Hematopoietic multipotent progenitor cell treated with erythropoietin and hydrocortisone succinate and interleukin-3 and kit ligand, for 17 days (in vitro differentiated cells): Measurements from ENCODE around the gene C19orf25.
A peak's percentile ranks its signal among the peaks of the same experiment; 100 is the strongest.
"Not testable (repeated sequence)": the region's sequence is repeated elsewhere in the genome, so short reads cannot be mapped to it uniquely, and the experiment has no call there.

ENCODE experiments used
- DNase-seq: peaks from one replicate; pipeline ENCODE4 v3.0.0-alpha.2; 2015; ENCODE audit warnings: low spot score

C19orf25 gene

DNA sequence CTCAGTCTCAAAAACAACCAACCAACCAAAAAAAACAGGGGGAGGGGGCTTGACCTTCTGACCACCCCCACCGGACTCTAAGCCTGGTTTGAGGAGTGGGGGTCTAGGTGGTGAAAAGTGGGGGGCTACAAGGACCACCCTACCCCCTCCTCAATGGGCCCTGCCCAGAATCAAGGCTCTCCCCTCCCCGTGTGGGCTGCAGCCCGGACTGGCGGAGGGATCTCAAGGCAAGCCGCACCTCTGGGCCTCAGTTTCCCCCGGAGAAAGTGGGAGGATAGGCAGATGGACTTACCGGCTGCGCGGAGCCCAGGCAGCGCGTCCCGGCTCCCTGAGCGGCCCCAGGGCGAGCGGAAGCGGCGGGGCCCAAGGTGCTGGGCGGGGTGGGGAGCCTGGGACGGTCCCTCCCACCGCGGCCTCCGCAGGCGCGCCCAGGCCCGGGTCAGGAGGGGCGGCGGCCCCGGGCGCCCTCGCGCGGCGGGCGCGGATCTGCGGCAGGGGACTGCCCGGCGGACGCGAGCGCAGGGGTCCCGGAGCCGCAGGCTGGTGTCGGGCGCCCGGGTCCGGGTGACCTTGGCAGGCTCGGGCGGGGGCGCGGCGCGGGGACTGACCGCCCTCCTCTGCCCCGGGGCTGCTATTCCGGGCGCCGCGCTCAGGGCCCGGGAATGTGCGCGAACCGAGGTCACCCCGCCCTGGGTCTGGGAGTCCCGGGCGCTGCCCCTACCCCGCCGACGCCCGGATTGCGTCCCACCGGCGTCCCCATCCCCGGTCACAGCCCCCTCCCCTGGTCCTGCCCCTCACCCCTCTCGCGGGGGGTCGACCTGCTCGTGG, 33.9 kb upstream of the C19orf25 start, which contains the start of gene ADAMTSL5:
Gene ADAMTSL5, minus strand, starts transcription at position 349 of the 828 bp plus-strand sequence. CDS start 2,076 bp downstream, outside the sequence.
- DNase-seq = peak; percentile 8

DNA sequence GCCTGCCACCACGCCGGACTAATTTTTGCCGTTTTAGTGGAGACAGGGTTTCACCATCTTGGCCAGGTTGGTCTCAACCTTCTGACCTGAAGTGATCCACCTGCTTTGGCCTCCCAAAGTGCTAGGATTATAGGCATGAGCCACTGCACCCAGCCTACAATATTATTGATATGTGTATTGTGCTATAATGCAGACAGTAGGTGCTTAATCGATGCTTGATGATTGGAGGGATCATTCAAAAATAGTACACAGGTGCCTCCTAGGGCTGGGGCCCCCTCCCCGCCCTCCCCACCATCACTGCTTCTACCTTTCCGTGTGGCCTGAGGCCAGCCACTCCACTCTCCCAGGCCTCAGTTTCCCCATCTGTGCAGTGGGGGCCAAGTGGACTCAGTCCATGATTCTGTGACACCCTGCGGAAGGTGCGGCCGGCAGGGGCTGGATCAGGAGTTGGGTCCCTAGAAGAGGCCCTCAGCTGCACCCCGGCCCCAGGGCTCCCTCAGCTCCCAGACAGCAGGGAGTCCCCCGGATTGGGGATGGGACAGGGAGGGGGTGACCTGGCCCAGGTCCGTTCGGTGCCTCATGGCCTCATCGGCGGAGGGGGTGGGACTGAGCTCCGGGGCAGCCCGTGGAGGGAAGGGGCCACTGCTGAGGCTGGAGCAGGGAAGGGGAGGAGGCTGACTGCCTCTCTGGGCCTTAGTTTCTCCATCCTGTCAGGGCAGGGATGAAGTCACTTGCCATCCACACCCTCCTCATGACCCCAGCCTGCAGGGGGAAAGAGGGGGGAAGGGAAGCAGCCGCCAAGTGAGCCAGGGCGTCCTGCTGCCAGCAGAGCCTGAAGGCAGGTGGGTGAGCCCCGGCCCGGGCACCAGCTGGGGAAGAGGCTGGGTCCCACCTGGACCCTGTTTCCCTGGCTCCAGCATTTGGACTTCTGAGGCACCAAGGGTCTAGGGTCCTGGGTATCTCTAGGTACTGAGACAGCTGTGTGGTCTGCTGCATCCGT, 32.6 kb upstream of the C19orf25 start:
- DNase-seq = no peak

DNA sequence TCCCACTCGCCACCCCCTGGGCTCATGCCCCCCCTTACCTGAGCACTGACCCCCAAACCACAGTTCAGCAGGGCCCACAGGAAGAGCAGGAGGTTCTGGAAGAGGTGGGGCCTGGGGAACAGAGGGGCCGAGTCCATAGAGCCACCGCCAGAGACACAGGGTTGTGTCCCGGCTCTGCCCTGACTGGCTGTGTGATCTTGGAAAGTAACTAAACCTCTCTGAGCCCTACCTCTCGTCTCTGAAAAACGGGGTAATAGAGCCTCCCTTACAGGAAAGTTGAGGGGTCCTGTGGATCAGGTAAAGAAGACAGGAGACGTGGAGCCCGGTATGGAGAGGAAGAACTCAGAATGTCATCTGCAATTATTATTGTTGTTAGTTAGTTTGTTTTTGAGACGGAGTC, 31.8 kb upstream of the C19orf25 start:
- DNase-seq = no peak

DNA sequence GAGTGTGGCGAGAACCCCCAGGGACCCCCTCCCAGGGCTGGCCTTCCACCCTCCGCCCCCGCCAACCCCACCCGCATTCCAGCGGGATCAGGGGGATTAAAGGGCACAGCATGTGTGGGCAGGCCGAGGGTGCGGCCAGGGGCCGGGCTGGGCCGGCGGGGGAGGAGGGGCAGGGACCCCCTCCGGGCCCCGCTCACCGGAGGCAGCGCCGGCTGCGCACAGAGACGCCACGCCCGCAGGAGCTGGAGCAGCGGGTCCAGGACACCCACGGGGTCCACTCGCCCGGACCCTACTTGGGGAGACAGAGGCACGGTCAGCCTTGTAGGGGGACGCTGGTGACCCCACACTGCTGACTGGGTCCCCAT, 31.4 kb upstream of the C19orf25 start:
- DNase-seq = no peak

DNA sequence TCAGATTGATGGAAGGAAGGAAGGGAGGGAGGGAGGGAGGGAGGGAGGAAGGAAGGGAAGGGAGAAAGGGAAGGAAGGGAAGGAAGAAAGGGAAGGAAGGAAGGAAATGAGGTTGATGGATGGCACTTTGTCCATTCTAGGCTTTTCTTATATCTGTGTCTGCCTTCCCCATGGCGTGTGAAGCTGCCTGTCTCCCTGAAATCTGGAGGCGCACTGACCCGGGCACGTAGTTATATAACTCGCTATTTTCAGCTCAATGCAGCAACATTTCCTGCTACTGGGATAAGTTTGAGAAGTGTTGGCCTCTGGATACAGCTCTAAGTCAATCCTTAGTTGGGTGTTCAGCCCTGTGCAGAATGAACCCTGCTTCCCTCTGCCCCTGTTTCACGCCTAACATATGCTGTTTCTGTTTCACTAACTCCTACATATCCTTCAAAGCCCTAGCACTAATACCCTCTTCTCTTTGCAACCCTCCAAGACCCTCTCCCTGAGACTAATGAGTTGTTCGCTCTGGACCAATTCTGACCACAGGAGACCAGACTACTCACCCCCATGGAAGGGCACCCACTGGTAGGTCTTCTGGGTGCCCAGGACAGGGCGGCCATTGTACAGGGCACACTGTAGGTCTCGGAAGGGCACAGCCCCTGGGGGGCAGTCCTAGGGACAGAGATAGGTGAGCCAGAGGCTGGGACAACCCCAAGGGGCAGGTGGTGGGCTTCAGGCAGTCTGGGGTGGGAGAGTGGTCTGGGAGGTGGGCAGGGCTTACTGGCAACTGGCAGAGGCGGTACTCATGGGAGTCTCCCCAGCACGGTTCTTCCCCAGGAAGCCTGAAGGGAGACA, 30.8 kb upstream of the C19orf25 start:
- no peak for DNase-seq

DNA sequence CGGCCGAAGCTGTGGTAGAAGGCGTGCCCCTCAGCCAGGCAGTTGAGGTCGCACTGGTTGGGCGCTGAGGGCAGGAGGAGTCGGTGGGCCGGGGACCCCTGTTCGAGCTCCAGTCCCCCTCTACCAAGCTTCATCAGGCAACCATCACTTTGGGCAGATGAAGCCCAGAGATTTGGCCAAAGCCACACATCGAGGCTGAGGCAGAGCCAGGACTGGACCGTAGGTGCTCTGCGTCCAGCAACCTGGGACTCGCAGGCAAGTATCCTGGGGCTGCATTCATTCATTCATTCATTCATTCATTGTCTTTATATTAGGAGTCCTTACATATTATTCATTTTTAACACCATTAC, 29.5 kb upstream of the C19orf25 start:
- DNase-seq = no peak

DNA sequence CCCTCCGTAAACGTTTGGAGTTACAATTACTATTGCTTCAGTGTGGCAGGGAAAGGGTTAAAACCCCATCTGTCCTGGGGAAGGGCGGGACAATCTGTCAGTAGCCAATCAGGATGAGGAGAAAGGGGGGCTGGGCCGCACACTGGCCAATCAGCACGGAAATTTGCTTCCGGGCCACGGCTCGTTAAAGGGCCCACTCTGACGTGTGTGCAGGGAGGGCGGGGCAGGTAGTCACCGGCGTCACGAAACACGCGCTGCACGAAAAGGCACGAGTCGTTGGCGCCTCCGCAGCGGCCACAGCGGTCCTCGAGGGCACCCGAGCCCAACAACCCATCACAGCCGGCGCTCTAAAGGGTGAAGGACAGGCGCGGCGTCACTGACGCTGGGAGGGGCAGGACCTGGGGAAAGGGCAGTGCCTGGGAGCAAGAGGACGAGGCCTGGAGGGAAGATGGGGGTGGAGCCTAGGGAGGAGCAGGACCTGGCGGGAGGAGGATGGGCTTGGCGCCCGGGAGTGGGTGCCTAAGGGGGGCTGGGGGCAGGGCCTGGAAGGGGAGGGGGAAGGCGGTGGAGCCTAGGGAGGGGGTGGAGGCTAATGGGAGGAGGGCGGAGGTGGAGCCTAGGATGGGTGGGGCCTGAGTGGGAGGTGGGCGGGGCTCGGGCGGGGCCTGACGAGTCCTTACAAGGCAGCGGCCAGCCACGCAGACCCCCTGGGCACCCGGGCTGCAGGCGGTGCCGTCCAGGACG, 28.9 kb upstream of the C19orf25 start:
- peak; percentile 85 for DNase-seq

DNA sequence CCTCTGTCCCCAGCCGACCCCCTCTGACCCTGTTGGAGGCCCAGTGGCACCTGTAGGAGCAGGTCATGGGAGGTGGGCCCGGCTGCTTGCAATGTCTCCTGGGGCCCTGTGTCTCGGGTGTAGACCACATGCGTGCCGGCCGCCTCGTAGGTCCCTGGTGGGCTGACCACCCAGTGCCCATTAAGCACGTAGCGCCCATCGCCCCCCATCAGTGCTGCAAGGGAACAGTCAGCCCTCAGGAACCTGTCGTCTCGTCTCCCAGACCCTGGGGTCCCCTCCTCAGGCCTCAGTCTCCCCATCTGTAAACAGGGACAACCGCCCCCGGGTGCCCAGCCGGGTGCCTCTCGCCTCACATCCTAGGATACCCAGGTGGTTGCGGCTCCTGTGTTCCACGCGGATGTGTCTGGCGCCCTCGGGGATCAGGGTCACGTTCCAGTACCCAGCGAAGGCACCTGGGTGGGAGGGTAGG, 28.2 kb upstream of the C19orf25 start:
- no peak for DNase-seq

DNA sequence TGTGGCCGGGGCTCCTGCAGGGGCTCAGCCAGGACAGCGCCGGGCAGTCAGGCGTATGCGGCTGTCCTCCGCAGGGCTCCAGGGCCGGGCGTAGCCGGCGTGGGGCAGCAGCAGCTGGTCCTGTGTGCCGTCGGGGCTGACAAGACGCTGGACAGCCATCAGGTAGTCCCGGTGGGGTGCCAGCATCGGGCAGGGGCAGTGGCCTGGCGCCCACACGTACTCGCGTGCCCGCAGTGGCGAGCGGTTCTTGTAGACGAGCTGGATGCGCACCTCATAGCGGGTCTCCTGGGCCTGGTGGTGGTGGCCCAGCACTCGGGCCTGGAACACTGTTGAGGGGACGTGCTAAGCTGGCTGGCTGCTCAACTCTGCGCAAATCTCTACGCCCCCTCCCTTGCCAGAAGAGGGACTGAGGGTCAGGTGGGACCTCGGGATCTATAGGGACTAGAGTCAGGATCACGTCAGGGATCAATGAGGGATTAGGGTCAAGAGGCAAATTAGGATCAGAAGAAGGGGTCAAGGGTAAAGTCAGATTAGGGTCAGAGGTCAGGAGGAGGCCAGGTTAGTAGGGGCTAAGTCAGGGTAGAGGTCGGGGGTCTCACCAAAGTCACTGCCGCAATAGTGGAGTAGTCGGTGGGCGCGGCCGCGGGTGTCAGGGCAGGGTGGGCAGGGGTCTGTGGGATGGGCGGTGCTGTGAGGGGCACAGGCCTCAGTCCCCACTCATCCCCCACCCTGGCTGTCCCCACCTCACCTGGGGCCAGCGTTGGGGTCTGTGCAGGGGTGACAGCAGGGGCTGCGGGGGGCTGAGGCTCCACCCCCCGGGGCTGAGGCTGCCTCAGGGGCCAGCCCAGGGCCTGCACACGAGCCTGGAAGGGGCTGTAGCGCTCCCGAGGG, 27.2 kb upstream of the C19orf25 start:
- DNase-seq = no peak

DNA sequence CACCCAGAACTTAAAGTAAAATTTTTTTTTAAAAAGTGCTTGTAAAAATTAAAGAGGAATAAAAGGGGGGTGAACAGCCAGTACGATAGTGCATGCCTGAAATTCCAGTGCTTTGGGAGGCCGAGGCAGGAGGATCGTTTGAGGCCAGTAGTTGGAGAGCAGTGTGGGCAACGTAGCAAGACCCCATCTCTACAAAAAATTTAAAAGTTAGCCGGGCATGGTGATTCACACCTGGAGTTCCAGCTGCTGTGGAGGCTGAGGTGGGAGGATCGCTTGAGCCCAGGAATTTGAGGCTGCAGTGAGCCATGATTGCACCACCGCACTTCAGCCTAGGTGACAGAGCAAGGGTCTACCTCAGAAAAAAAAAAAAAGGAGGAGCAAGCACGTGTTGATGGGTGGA, 26.0 kb upstream of the C19orf25 start:
- no peak for DNase-seq

DNA sequence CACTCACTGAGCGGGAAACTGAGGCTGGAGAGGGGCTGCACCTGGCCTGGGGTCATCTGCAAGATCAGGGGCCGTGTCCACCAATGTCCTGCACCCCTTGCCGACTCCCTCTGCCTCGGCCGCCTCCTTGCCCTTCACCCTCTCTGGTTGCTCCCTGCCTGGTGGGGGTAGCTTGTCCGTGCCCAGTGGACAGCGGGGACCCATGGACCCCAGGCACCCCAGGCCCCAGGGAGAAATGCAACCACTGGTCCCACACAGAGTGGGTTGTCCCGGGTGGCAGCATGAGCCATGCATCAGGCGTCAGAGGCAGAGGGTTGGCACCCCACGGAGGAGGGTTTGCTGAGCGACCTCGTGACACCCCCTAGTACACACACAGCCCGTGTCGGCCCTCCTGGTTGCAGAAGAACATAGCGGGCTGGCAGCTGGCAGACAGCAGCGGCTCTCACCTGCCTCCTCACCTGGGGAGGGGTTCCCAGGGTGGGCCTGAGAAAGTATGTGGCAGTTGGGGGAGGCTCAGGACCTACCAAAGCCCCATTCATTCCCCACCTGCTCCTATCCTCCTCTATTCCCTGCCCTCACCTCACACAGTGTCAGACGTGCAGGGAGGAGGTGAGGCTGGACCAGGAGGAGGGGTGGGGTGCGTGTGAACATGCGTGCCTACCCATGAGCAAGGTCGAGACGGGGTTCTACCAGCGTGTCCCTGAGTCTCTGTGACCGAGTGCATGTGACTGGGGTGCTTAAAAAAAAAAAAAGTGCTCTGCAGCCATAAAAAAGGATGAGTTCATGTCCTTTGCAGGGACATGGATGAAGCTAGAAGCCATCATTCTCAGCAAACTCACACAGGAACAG, 25.1 kb upstream of the C19orf25 start:
- no peak for DNase-seq

DNA sequence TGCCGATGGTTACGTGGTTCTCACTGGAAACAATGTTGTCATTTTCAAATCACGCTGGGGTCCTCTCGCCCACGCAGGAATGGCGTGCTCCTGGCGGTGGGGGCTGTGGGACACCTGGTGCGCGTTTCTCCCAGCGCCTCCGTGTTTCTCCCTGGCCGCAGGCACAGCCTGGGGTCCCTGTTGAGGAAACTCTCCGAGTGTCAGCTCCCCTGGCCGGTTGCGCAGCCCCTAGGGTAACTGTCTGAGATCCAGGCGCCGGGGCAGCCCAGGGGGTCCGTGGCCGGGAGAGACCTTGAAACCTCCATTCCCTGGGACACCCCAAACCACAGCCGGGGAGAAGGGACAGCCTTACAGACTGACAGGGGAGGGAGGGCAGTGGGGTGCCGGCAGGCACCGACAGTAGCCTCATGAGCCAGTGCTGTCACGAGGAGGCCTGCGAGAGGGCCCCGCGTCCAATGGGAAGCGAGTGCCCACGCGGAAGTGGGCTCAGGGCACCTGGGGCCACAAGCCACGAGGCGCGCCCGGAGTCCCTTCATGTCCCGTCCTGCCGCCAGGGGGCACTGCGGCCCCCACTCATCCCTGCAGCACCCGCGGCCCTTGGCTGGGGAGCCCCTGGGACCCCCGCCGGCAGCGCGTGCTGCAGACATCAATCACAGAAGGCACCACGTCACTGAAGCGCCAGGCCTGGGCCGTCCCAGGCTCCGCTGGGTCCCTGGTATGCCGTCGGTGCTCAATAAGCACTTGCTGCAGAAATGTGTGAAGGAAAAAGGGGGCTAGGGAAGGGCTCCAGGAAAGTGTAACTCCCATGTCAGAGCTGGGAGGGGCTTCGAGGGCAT, 24.3 kb upstream of the C19orf25 start:
- DNase-seq = peak; percentile 51

DNA sequence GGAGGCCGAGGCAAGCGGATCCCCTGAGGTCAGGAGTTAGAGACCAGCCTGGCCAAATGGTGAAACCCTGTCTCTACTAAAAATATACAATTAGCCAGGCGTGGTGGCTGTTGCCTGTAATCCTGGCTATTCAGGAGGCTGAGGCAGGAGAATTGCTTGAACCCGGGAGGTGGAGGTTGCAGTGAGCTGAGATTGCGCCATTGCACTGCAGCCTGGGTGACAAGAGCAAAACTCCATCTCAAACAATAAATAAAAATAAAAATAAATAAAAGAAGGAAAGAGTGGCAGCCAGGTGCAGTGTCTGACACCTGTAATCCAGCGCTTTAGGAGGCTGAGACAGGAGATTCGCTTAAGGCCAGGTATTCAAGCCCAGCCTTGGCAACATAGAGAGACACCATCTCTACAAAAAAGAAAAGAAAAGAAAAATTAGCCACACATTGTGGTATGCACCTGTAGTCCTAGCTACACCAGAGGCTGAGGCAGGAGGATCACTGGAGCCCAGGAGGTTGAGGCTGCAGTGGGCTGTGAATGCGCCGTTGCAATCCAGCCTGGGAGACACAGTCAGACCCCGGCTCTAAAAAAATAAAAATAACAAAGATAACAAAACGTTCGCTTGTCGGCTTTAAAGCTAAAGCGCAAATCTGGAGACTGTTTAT, 23.5 kb upstream of the C19orf25 start:
- DNase-seq = no peak

DNA sequence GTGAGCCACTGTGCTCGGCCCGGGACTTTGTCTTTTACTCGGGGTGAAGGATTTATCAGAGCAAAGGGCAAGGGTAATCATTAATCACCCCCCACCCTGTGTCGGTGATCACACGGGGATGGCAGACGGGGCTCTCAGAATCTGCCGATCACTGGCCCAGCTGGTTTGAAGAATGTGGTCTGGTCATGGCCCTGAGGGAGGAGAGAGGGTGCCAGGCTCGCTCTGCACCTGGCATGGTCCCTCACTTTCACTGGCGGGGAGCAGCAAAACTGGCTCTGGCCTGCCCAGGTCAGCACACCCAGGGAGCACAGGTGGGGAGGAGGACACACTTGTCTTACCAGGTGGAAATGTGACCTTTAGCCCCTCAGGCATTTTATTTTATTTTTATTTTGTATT, 22.2 kb upstream of the C19orf25 start:
- no peak for DNase-seq

DNA sequence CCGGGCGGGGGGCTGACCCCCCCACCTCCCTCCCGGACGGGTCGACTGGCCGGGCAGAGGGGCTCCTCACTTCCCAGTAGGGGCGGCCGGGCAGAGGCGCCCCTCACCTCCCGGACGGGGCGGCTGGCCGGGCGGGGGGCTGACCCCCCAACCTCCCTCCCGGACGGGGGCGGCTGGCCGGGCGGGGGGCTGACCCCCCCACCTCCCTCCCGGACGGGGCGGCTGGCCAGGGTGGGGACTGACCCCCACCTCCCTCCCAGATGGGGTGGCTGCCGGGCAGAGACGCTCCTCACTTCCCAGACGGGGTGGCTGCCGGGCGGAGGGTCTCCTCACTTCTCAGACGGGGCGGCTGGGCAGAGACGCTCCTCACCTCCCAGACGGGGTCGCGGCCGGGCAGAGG, 20.2 kb upstream of the C19orf25 start:
- not testable (repeated sequence) for DNase-seq

DNA sequence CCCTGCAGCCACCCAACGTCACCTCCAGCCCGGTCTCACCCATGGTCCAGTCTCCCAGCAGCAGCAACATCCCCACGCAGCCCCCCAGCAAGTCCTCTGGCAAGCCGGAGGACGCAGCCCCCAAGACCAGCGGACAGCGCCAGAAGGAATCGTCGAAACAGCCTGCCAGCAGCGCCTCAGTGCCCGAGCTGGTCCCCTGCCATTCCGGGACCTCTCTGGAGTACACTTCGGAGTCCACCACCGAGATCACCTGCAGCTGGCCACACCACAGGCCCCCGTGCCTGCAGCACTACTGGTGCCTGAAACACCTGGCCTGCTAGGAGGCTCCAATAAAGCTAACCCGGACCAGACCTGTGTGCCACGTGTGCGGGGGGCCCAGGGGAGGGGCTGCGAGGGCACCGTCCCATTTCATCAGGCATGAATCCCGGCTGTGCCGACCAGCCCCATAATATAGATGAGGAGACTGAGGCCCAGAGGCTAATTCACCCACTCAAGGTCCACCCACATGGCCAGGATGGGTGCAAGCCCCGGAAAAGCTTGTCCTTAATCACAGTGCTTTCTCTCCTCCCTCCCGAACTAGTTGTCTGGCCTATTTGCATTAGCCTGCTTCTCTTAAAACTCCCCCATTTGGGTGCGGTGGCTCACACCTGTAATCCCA, 18.7 kb upstream of the C19orf25 start:
- DNase-seq = no peak
